ENCODE data around the gene GRID2IP.

The GRID2IP gene

GRCh38 chr7:6510476-6511133 lies 40.7 kb downstream of the GRID2IP start:
- Histone ChIP-seq H3K36me3 (replicated peaks; ENCODE audit: low read depth, low read length) (no peaks in the 10 kb centered on the region), H3K4me1 (ENCODE audit: low read length) (no peaks in the 10 kb centered on the region), H4K20me1 (ENCODE audit: insufficient read depth, low read length) (no peaks in the 10 kb centered on the region), H3K79me2 (ENCODE audit: low read length) (no peaks in the 10 kb centered on the region), H2AFZ (ENCODE audit: low read depth, low read length) (no peak overlapping the region), H3K4me3 (ENCODE audit: low read length) (no peak overlapping the region), H3K27me3 (ENCODE audit: low read depth, low read length) (no peaks in the 10 kb centered on the region), H3K9ac (ENCODE audit: low read length) (no peak overlapping the region), H3K9me3 (ENCODE audit: insufficient read depth, low read length) (no peaks in the 10 kb centered on the region), H3K4me2 (ENCODE audit: low read length) (no peak overlapping the region), H3K27ac (ENCODE audit: low read length) (no peak overlapping the region)
- TF ChIP-seq CTCF (IDR thresholded peaks at IDR 0.05; ENCODE audit: low read depth, low read length) (no peak), EZH2phosphoT487 (IDR thresholded peaks at IDR 0.05; ENCODE audit: low read depth) (no peak)

- Histone ChIP-seq H3K9ac (ENCODE audit: low read length) (no peak overlapping the region), H3K79me2 (ENCODE audit: low read length) (no peaks in the 10 kb centered on the region), H3K27me3 (ENCODE audit: low read depth, low read length) (no peaks in the 10 kb centered on the region), H3K4me3 (ENCODE audit: low read length) (no peak overlapping the region), H4K20me1 (ENCODE audit: insufficient read depth, low read length) (no peaks in the 10 kb centered on the region), H3K27ac (ENCODE audit: low read length) (no peak overlapping the region), H3K9me3 (ENCODE audit: insufficient read depth, low read length) (no peaks in the 10 kb centered on the region), H2AFZ (ENCODE audit: low read depth, low read length) (no peak overlapping the region), H3K4me2 (ENCODE audit: low read length) (no peak overlapping the region), H3K4me1 (ENCODE audit: low read length) (peaks cover 5% of the 10 kb centered on the region; the same call in 1 of the 2 replicates), H3K36me3 (replicated peaks; ENCODE audit: low read depth, low read length) (no peaks in the 10 kb centered on the region)
- no peak for TF ChIP-seq CTCF (IDR thresholded peaks at IDR 0.05; ENCODE audit: low read depth, low read length)
- TF ChIP-seq EZH2phosphoT487 (IDR thresholded peaks at IDR 0.05; ENCODE audit: low read depth), result no peak
Measured at GRCh38 chr7:6508950-6509349, 42.3 kb downstream of the GRID2IP start.

GRCh38 chr7:6508539-6508938 lies 42.7 kb downstream of the GRID2IP start:
- no peak overlapping the region for H3K4me3 ChIP-seq (ENCODE audit: low read length)
- no peaks in the 10 kb centered on the region for H3K36me3 ChIP-seq (replicated peaks; ENCODE audit: low read depth, low read length)
- no peak overlapping the region for H3K27ac ChIP-seq (ENCODE audit: low read length)

GRCh38 chr7:6507906-6508305 lies 43.4 kb downstream of the GRID2IP start:
- Histone ChIP-seq H3K79me2 (ENCODE audit: low read length) (no peaks in the 10 kb centered on the region), H3K4me1 (ENCODE audit: low read length) (peaks cover 5% of the 10 kb centered on the region; the same call in 1 of the 2 replicates), H3K9ac (ENCODE audit: low read length) (no peak overlapping the region), H3K27me3 (ENCODE audit: low read depth, low read length) (no peaks in the 10 kb centered on the region), H3K9me3 (ENCODE audit: insufficient read depth, low read length) (no peaks in the 10 kb centered on the region), H3K27ac (ENCODE audit: low read length) (no peak overlapping the region), H3K36me3 (replicated peaks; ENCODE audit: low read depth, low read length) (no peaks in the 10 kb centered on the region), H3K4me2 (ENCODE audit: low read length) (no peak overlapping the region), H4K20me1 (ENCODE audit: insufficient read depth, low read length) (no peaks in the 10 kb centered on the region), H2AFZ (ENCODE audit: low read depth, low read length) (no peak overlapping the region), H3K4me3 (ENCODE audit: low read length) (no peak overlapping the region)
- TF ChIP-seq CTCF (IDR thresholded peaks at IDR 0.05; ENCODE audit: low read depth, low read length) (no peak), EZH2phosphoT487 (IDR thresholded peaks at IDR 0.05; ENCODE audit: low read depth) (no peak)

More at GRCh38 chr7:6508539-6508938, 42.7 kb downstream of the GRID2IP start:
- no peaks in the 10 kb centered on the region for H3K27me3 ChIP-seq (ENCODE audit: low read depth, low read length)
- TF ChIP-seq CTCF (IDR thresholded peaks at IDR 0.05; ENCODE audit: low read depth, low read length), result no peak
- no peak for TF ChIP-seq EZH2phosphoT487 (IDR thresholded peaks at IDR 0.05; ENCODE audit: low read depth)
- H3K79me2 ChIP-seq (ENCODE audit: low read length), result no peaks in the 10 kb centered on the region
- H2AFZ ChIP-seq (ENCODE audit: low read depth, low read length), result no peak overlapping the region
- no peaks in the 10 kb centered on the region for H4K20me1 ChIP-seq (ENCODE audit: insufficient read depth, low read length)
- no peaks in the 10 kb centered on the region for H3K9me3 ChIP-seq (ENCODE audit: insufficient read depth, low read length)
- H3K4me2 ChIP-seq (ENCODE audit: low read length), result no peak overlapping the region
- H3K4me1 ChIP-seq (ENCODE audit: low read length), result peaks cover 5% of the 10 kb centered on the region; the same call in 1 of the 2 replicates
- no peak overlapping the region for H3K9ac ChIP-seq (ENCODE audit: low read length)
